Left kidney (tissue), 2 donors: Measurements from ENCODE around the gene SLC7A6OS. TPM values are rescaled to one million over a fixed set of nuclear protein-coding genes. Genes with fewer than 3 reads are reported as not detected.

Experiments used
- DNase-seq: peaks from one replicate; pipeline ENCODE4 v3.0.0-alpha.2; 2013
- polyA plus RNA-seq: library from polyadenylated mRNA; unstranded; fragments of 120-200 nt; gene quantifications from one replicate; pipeline ENCODE4 v1.2.1, GENCODE V29; 2013; ENCODE audit not compliant: insufficient read length

SLC7A6OS gene
- polyA plus RNA-seq, 1 donor: 25.7 TPM

GRCh38 chr16:68281368-68282063 lies 29.2 kb downstream of the SLC7A6OS start:
- no peak for DNase-seq

GRCh38 chr16:68279726-68280558 lies 30.8 kb downstream of the SLC7A6OS start:
- DNase-seq: no peak

- no peak for DNase-seq
Measured at GRCh38 chr16:68276223-68276622, 34.5 kb downstream of the SLC7A6OS start.

- no peak for DNase-seq
Measured at GRCh38 chr16:68275611-68276191, 35.0 kb downstream of the SLC7A6OS start.

GRCh38 chr16:68274441-68274840 lies 36.3 kb downstream of the SLC7A6OS start:
- DNase-seq: no peak

- no peak for DNase-seq
Measured at GRCh38 chr16:68273896-68274295, 36.9 kb downstream of the SLC7A6OS start.

- no peak for DNase-seq
Measured at GRCh38 chr16:68273459-68273858, 37.3 kb downstream of the SLC7A6OS start.

GRCh38 chr16:68272507-68273209 lies 38.1 kb downstream of the SLC7A6OS start:
- DNase-seq: no peak

- no peak for DNase-seq
Measured at GRCh38 chr16:68270353-68270752, 40.4 kb downstream of the SLC7A6OS start.

- no peak for DNase-seq
Measured at GRCh38 chr16:68269793-68270192, 41.0 kb downstream of the SLC7A6OS start.

GRCh38 chr16:68267612-68268405 lies 42.9 kb downstream of the SLC7A6OS start:
- DNase-seq: no peak

- no peak for DNase-seq
Measured at GRCh38 chr16:68265078-68265920, 45.4 kb downstream of the SLC7A6OS start.

- DNase-seq: peak; percentile 39
Measured at GRCh38 chr16:68264128-68265077, 46.3 kb downstream of the SLC7A6OS start, which contains the start of gene SLC7A6. Gene SLC7A6, plus strand, starts transcription at chr16:68264526. Its CDS starts 10,201 bp downstream, at chr16:68274727.

- DNase-seq: no peak
Measured at GRCh38 chr16:68263559-68264127, 47.1 kb downstream of the SLC7A6OS start.

- DNase-seq: no peak
Measured at GRCh38 chr16:68259007-68259825, 51.5 kb downstream of the SLC7A6OS start.

GRCh38 chr16:68257906-68258800 lies 52.6 kb downstream of the SLC7A6OS start:
- DNase-seq: peak; percentile 81
